SKM-1 treated with dmso at 0.1 percent for 144 hours (cell line): ENCODE data around the gene SCIN.
"Not testable (repeated sequence)": the region's sequence is repeated elsewhere in the genome, so short reads cannot be mapped to it uniquely, and the experiment has no call there.

ENCODE experiments used
- DNase-seq: peaks from one replicate; lab custom pipeline; 2025; ENCODE audit not compliant: unreplicated experiment; lab: John Stamatoyannopoulos, UW

Gene SCIN

DNA sequence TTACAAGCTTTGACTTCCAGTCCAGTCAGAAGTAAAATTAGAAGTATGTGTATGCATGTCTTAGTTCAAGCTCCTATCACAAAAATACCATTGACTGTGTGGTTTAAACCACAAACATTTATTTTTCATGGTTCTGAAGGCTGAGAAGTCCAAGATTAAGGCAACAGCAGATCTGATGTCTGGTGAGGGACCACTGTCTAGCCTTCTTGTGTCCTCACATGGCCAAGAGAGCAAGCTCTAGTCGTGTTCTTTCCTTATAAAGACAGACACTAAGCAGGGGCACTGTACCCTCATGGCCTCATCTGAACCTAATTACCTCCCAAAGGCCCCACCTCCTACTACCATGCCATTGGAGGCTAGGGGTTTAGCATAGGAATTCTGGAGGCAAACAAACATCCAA, 75.6 kb downstream of the SCIN start:
- DNase-seq, result no peak

GRCh38 chr7:12647364-12648219, 77.1 kb downstream of the SCIN start:
- no peak for DNase-seq

DNA sequence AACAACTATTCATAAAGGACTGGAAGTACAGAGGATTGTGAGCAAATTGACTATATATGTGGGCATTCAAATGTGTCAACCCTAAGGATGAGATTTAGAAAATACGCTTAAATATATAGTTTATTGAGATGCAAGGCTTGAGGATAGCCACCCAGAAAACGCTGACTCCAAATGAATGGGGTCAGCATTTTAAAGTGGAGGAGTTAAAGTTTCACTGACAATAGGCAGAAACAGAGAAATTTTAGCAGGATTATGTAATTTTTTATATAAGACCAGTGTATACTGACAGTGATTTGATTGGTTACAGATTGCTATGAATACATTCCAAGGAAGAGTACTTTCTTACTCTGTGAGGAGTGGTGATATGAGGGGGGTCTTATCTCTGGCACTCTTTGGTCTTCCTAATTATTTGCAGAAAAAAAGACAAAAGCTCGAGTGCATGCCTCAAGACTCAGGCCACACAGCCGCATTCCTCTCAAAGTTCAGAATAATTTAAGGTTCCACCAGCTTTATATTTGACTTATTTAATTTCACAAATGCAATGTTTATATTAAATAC, 78.3 kb downstream of the SCIN start:
- DNase-seq, result no peak

- DNase-seq, result no peak
Observed at GRCh38 chr7:12649348-12649747, 78.8 kb downstream of the SCIN start.

GRCh38 chr7:12650080-12650479, 79.6 kb downstream of the SCIN start:
- DNase-seq, result no peak

GRCh38 chr7:12653110-12653509, 82.6 kb downstream of the SCIN start:
- DNase-seq, result no peak

- DNase-seq, result no peak
Observed at GRCh38 chr7:12653518-12653917, 83.0 kb downstream of the SCIN start.

DNA sequence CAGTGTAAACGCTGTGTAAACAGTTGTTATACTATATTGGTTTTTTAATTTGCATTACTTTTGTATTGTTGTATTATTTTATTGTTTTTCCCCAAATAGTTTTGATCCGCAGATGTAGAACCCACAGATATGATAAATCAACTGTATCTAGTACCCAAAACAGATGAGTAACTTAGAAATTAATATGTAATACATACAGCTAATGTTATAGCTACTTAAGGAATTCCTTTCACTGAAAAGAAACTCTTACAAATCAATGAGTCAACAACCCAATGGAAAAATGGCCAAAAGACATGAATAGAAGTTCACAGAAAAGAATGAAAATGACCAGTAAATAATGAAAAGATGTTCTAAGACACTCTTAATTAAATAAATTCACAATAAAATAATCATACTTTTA, 84.6 kb downstream of the SCIN start:
- no peak for DNase-seq

DNA sequence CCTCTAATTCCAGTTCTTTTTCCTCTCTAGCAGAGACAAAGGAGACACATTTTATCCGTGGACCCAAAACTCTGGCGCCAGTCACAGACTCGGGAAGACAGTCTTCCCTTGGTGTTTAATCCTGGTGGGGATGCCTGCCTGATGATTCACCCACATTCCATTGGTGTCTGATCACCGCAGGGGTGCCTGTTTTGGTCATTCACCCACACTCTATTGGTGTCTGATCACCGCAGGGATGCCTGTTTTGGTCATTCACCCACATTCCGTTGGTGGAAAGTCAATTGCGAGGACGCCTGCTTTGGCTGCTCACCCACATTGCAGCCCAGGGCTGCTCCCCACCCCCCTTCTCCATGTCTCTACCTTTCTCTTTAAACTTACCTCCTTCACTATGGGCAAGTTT, 89.9 kb downstream of the SCIN start:
- DNase-seq, result not testable (repeated sequence)

- DNase-seq, result not testable (repeated sequence)
Observed at GRCh38 chr7:12660986-12661385, 90.5 kb downstream of the SCIN start.

DNA sequence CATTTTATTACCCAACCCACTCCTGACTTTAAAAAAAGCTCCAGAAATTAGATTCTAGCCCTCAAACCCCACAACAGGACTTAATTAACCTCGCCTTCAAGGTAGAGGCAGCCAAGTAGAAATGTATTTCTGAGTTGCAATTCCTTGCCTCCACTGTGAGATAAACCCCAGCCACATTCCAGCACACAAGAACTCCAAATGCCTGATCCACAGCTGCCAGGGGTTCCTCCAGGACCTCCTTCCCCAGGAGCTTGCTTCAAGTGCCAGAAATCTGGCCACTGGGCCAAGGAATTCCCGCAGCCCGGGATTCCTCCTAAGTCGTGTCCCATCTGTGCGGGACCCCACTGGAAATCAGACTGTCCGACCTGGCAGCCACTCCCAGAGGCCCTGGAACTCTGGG, 91.1 kb downstream of the SCIN start:
- DNase-seq, result no peak

GRCh38 chr7:12670000-12670729, 99.6 kb downstream of the SCIN start:
- DNase-seq, result no peak

- peak; percentile 78 for DNase-seq
Observed at GRCh38 chr7:12670743-12671520, 100.4 kb downstream of the SCIN start.

GRCh38 chr7:12673436-12673835, 102.9 kb downstream of the SCIN start:
- DNase-seq, result not testable (repeated sequence)

- no peak for DNase-seq
Observed at GRCh38 chr7:12674053-12674452, 103.5 kb downstream of the SCIN start.

- DNase-seq, result peak; percentile 69
Observed at GRCh38 chr7:12674861-12675260, 104.3 kb downstream of the SCIN start.

DNA sequence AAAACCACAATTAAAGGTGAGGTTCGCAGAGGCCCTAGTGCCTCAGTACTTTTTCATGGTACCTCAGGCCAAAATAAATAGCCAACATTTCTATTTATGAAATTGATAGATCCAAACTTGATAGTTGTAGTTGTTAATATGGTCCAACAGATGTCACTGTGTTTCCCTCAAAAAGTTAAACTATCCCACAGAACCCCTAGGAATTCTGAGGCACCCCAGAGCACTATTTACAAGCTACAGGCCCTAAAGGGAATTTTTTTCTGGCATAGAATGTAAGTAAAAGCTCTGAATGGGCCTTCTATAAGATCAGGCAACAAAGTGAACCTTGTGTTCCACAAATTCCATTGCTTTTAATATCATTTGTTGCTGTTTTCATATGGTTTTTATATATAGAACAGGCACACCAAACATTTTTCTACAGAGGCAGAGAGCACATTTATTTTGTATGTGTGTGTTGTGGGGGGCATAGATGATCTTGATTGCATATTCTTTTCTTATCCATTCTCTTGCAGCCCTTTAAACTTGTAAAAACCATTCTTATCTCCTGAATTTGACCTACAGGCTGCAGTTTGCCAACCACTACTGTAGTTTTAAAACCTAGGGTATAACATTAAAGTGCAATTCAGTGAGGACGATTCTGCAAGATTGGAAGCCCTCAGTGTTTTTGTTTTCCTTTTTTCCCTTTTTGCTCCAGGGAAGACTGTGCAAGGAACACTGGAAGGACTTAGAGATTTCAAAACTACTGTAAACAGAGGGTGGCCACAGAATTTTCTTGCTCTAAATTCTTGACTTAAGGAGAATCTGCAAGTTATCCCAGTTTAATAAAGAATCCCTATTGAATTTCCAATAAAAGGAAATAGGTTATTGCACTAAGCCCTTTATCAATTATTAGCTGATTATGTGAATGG, 113.4 kb downstream of the SCIN start:
- no peak for DNase-seq

- DNase-seq, result no peak
Observed at GRCh38 chr7:12684733-12685132, 114.2 kb downstream of the SCIN start.

DNA sequence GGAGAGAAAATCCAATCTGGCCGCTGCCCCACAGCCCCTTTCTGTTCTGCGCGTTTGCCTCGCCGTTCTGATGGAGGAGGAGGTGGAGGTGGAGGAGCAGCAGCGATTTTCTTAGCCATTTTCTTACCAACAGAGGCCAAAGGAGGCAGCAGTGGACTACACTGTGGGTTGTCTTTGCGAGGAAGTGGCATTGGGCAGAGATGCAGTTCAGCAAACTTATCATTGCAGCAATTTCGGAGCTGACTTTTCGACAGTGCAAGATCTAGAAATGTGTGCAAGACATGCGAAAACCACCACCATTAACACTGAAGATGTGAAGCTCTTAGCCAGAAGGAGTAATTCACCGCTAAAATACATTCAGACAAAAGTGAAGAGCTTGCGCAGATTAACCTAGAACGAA, 115.0 kb downstream of the SCIN start:
- peak; percentile 36 for DNase-seq

DNA sequence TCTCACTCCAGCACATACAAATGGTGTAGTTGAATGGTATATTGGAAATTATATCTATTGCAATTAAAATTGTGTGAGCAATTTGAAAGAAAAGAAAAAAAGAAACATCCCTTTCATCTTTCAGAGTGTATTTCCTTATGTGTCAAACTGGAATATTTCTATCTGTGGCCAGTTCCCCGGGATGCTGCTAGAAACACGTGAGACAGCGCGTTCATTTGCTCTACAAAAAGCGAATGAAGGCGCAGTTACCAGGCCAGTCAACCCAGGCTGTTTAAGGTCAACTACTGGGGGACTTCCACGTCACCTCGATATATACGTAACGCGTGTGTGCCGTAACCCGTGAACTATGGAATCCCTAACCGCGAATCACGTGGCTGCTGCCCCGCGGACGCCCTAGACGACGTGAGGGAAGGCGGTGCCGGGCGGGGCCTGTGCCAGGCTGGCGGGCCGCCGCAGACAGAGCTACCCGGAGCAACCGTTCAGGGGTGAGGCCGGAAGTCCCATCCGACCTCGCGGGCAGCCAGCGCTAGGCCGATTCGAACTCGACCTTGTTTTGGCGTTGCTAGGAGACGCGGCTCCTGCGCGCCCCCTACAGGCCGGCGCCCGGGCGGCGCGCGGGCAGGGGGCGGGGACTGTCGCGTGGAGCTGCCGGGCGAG, 115.8 kb downstream of the SCIN start:
- peak; percentile 87 for DNase-seq
